IMR-90 (cell line): Measurements from ENCODE around the gene SPAG9. TPM values are rescaled to one million over a fixed set of nuclear protein-coding genes. Genes with fewer than 3 reads are reported as not detected.

Source experiments
- ATAC-seq: fragments of 200-7000 bp; cut with Tn5 transposase; 2 replicates; pipeline ENCODE4 v1.9.1; 2020; ENCODE audit warnings: low read depth, mild to moderate bottlenecking, moderate library complexity
- BruUV-seq: library from RNA; stranded (reverse); fragments of 400-500 nt; replicated peaks from 2 replicates; lab custom pipeline; 2021; lab: Mats Ljungman, UMichigan
- CTCF ChIA-PET: fragments of 300-600 bp; formaldehyde crosslinking; extraction: SDS; loops from one replicate; lab custom pipeline; 2021; ENCODE audit warnings: antibody characterized with exemption; lab: Yijun Ruan, JAX
- POLR2A ChIA-PET: fragments of 300-600 bp; sonication (Branson Sonifier 250); formaldehyde crosslinking; loops from one replicate; lab custom pipeline; 2022; ENCODE audit warnings: antibody characterized with exemption; ENCODE audit not compliant: unreplicated experiment; lab: Charles Lee
- DNase-seq: peaks from one replicate; pipeline ENCODE4 v3.0.0; 2013
- H2AFZ ChIP-seq: replicated peaks from 2 replicates; pipeline ENCODE3; 2013; ENCODE audit warnings: low read length, mild to moderate bottlenecking; ENCODE audit not compliant: poor library complexity
- H2AK5ac ChIP-seq: 2 replicates; pipeline ENCODE4 v1.6.1; 2013; ENCODE audit warnings: low read depth, low read length, inconsistent platforms
- H2AK9ac ChIP-seq: replicated peaks from 2 replicates; pipeline ENCODE3; 2013; ENCODE audit warnings: mild to moderate bottlenecking, low read depth, low read length, moderate library complexity; ENCODE audit not compliant: poor library complexity
- H2BK120ac ChIP-seq: 2 replicates; pipeline ENCODE4 v1.6.1; 2013; ENCODE audit warnings: low read depth, low read length, inconsistent platforms
- H2BK15ac ChIP-seq: 3 replicates; pipeline ENCODE4 v1.6.1; 2013; ENCODE audit warnings: low read depth, low read length, inconsistent platforms
- H2BK20ac ChIP-seq: 2 replicates; pipeline ENCODE4 v1.6.1; 2013; ENCODE audit warnings: low read depth, mild to moderate bottlenecking, inconsistent platforms, low read length, moderate library complexity
- H2BK5ac ChIP-seq: 2 replicates; pipeline ENCODE4 v1.6.1; 2013; ENCODE audit warnings: mild to moderate bottlenecking, low read depth, low read length, inconsistent platforms; ENCODE audit not compliant: poor library complexity, severe bottlenecking
- H3K14ac ChIP-seq: replicated peaks from 2 replicates; pipeline ENCODE4 v1.6.1; 2013; ENCODE audit warnings: low read depth, low read length, inconsistent platforms
- H3K18ac ChIP-seq: 2 replicates; pipeline ENCODE4 v1.6.1; 2013; ENCODE audit warnings: low read depth, low read length, control low read depth
- H3K23ac ChIP-seq: 2 replicates; pipeline ENCODE4 v1.6.1; 2013; ENCODE audit warnings: low read depth, low read length, inconsistent platforms
- H3K27ac ChIP-seq: 2 replicates; pipeline ENCODE4 v1.5.1; 2013; ENCODE audit warnings: mild to moderate bottlenecking, control low read depth, low read length; ENCODE audit not compliant: insufficient read depth
- H3K27me3 ChIP-seq: 2 replicates; pipeline ENCODE4 v1.6.1; 2013; ENCODE audit warnings: low read length; ENCODE audit not compliant: control insufficient read depth, insufficient read depth
- H3K36me3 ChIP-seq: 2 replicates; pipeline ENCODE4 v1.6.1; 2013; ENCODE audit warnings: low read length, mixed read lengths; ENCODE audit not compliant: control insufficient read depth, insufficient read depth
- H3K4ac ChIP-seq: 2 replicates; pipeline ENCODE4 v1.6.1; 2013; ENCODE audit warnings: low read depth, low read length, inconsistent platforms
- H3K4me1 ChIP-seq: 2 replicates; pipeline ENCODE4 v1.6.1; 2013; ENCODE audit warnings: low read length, mixed read lengths; ENCODE audit not compliant: control insufficient read depth, insufficient read depth
- H3K4me2 ChIP-seq: 2 replicates; pipeline ENCODE4 v1.6.1; 2013; ENCODE audit warnings: low read depth, mild to moderate bottlenecking, control low read depth, low read length, moderate library complexity
- H3K4me3 ChIP-seq: 2 replicates; pipeline ENCODE4 v1.5.1; 2013; ENCODE audit warnings: low read depth, mild to moderate bottlenecking, control low read depth, low read length, moderate library complexity; ENCODE audit not compliant: insufficient read depth
- H3K56ac ChIP-seq: 2 replicates; pipeline ENCODE4 v1.6.1; 2013; ENCODE audit warnings: low read length, inconsistent platforms; ENCODE audit not compliant: insufficient read depth; ENCODE audit errors: extremely low read depth
- H3K79me1 ChIP-seq, 2 experiments: 2 replicates each; pipeline ENCODE4 v1.6.1; 2013; ENCODE audit warnings: low read length in 2 of 2, inconsistent platforms in 1 of 2, low read depth in 1 of 2
- H3K9ac ChIP-seq: 2 replicates; pipeline ENCODE4 v1.6.1; 2013; ENCODE audit warnings: low read depth, low read length, control low read depth
- H3K9me1 ChIP-seq: 2 replicates; pipeline ENCODE4 v1.6.1; 2013; ENCODE audit warnings: low read length, inconsistent platforms; ENCODE audit not compliant: insufficient read depth
- H3K9me3 ChIP-seq: 2 replicates; pipeline ENCODE4 v1.6.1; 2013; ENCODE audit warnings: low read length; ENCODE audit not compliant: control insufficient read depth, insufficient read depth
- H4K20me1 ChIP-seq: 2 replicates; pipeline ENCODE4 v1.6.1; 2013; ENCODE audit warnings: low read length, inconsistent platforms; ENCODE audit not compliant: insufficient read depth
- H4K5ac ChIP-seq: 2 replicates; pipeline ENCODE4 v1.6.1; 2013; ENCODE audit warnings: mild to moderate bottlenecking, low read depth, low read length, control low read depth
- H4K8ac ChIP-seq, 2 experiments: 2 replicates each; pipeline ENCODE4 v1.6.1; 2013; ENCODE audit warnings: low read depth in 2 of 2, low read length in 2 of 2, control low read depth in 1 of 2, inconsistent platforms in 1 of 2
- H4K91ac ChIP-seq: 2 replicates; pipeline ENCODE4 v1.6.1; 2013; ENCODE audit warnings: low read depth, low read length, inconsistent platforms; ENCODE audit not compliant: insufficient read depth
- BHLHE40 ChIP-seq: fragments of 150-350 bp; IDR thresholded peaks from 2 replicates; pipeline ENCODE4 v1.6.1; 2016; ENCODE audit warnings: mild to moderate bottlenecking, low read depth, low read length
- CEBPB ChIP-seq: IDR thresholded peaks from 2 replicates; pipeline ENCODE4 v1.6.1; 2012; ENCODE audit warnings: low read depth, low read length, improper control_type of control experiment
- CHD1 ChIP-seq: IDR thresholded peaks from 2 replicates; pipeline ENCODE4 v1.6.1; 2012; ENCODE audit warnings: low read depth, low read length, improper control_type of control experiment
- CTCF ChIP-seq: conservative IDR thresholded peaks from 2 replicates; pipeline ENCODE4 v1.5.1; 2012; ENCODE audit warnings: mild to moderate bottlenecking, low read depth, low read length, improper control_type of control experiment
- ELK1 ChIP-seq: fragments of 150-350 bp; IDR thresholded peaks from 2 replicates; pipeline ENCODE4 v1.6.1; 2016; ENCODE audit warnings: low read depth, mild to moderate bottlenecking, low read length, moderate library complexity, borderline replicate concordance
- FOS ChIP-seq: fragments of 150-350 bp; IDR thresholded peaks from 2 replicates; pipeline ENCODE4 v1.6.1; 2016; ENCODE audit warnings: low read depth, low read length
- MAFK ChIP-seq: IDR thresholded peaks from 2 replicates; pipeline ENCODE4 v1.6.1; 2012; ENCODE audit warnings: low read depth, low read length, improper control_type of control experiment
- MAZ ChIP-seq: IDR thresholded peaks from 2 replicates; pipeline ENCODE4 v1.6.1; 2012; ENCODE audit warnings: low read depth, mild to moderate bottlenecking, low read length, improper control_type of control experiment, moderate library complexity, borderline replicate concordance
- MXI1 ChIP-seq: IDR thresholded peaks from 2 replicates; pipeline ENCODE4 v1.6.1; 2012; ENCODE audit warnings: low read depth, mild to moderate bottlenecking, low read length, moderate library complexity, borderline replicate concordance
- NFE2L2 ChIP-seq: fragments of 150-350 bp; IDR thresholded peaks from 2 replicates; pipeline ENCODE4 v1.6.1; 2016; ENCODE audit warnings: low read depth, mild to moderate bottlenecking, low read length
- POLR2A ChIP-seq: IDR thresholded peaks from 2 replicates; pipeline ENCODE4 v1.6.1; 2012; ENCODE audit warnings: mild to moderate bottlenecking, low read depth, low read length
- RAD21 ChIP-seq: IDR thresholded peaks from 2 replicates; pipeline ENCODE4 v1.6.1; 2012; ENCODE audit warnings: low read length, improper control_type of control experiment
- RCOR1 ChIP-seq: IDR thresholded peaks from 2 replicates; pipeline ENCODE4 v1.6.1; 2012; ENCODE audit warnings: mild to moderate bottlenecking, low read length, improper control_type of control experiment; ENCODE audit not compliant: insufficient replicate concordance
- RFX5 ChIP-seq: IDR thresholded peaks from 2 replicates; pipeline ENCODE4 v1.8.0; 2012; ENCODE audit warnings: low read depth, mild to moderate bottlenecking, low read length, moderate library complexity
- SMC3 ChIP-seq: fragments of 150-350 bp; IDR thresholded peaks from 2 replicates; pipeline ENCODE4 v1.6.1; 2016; ENCODE audit warnings: low read depth, mild to moderate bottlenecking, antibody characterized with exemption, low read length, moderate library complexity
- USF2 ChIP-seq: fragments of 150-350 bp; IDR thresholded peaks from 2 replicates; pipeline ENCODE4 v1.6.1; 2017; ENCODE audit warnings: mild to moderate bottlenecking, antibody characterized with exemption, low read length, low read depth
- WGBS, 2 experiments: methylation state at CpG; one replicate each; pipeline versions ENCODE4 v1.1.5 to v1.1.7; 2013; ENCODE audit warnings: missing lambda C conversion rate in 2 of 2; ENCODE audit not compliant: insufficient read length in 1 of 2; ENCODE audit errors: extremely low coverage in 2 of 2; 5-methylcytosine and 5-hydroxymethylcytosine counted together
- dilution Hi-C: fragments of 300-500 bp; cut with HindIII; formaldehyde crosslinking; loops from one replicate; pipeline ENCODE4 v1.14.3; 2018; ENCODE audit warnings: low sequenced_read_pairs; ENCODE audit not compliant: unreplicated experiment
- in situ Hi-C: fragments of 300-500 bp; cut with MboI; formaldehyde crosslinking; loops from 3 replicates; pipeline ENCODE4 v1.14.3; 2019; ENCODE audit warnings: low sequenced_read_pairs, inconsistent platforms, mixed read lengths
- intact Hi-C: fragments of 100-400 bp; cut with micrococcal nuclease; formaldehyde crosslinking; loops from 2 replicates; pipeline ENCODE4 v1.10.0; 2022
- polyA plus RNA-seq, 3 experiments: library from polyadenylated mRNA; depleted of rRNA; stranded (reverse); fragments of >200 nt; gene quantifications; 2 replicates each; pipeline ENCODE4 v1.2.3, GENCODE V29; 2012; ENCODE audit warnings: low replicate concordance in 1 of 3
- total RNA-seq: library from RNA; depleted of rRNA; stranded (reverse); fragments of >200 nt; gene quantifications from 2 replicates; pipeline ENCODE4 v1.2.3, GENCODE V29; 2012

The SPAG9 gene
- total and polyA plus RNA-seq, 2 of the 4 experiments (the other 2 are of a cell fraction) = 26.7 to 75.5 TPM

- Histone ChIP-seq H3K79me1 (peaks cover 0 to 3% of the 10 kb centered on the region in 2 experiments; a peak in 2 of 4 replicates), H2AK9ac (no peak overlapping the region), H2BK120ac (no peak overlapping the region), H3K27me3 (no peaks in the 10 kb centered on the region), H3K9me3 (no peaks in the 10 kb centered on the region), H3K56ac (no peak overlapping the region), H2BK15ac (no peak overlapping the region), H3K4me1 (no peaks in the 10 kb centered on the region), H2BK20ac (no peak overlapping the region), H4K8ac (no peak overlapping the region), H3K4me2 (no peak overlapping the region), H4K20me1 (no peaks in the 10 kb centered on the region), H3K4me3 (no peak overlapping the region), H3K18ac (no peak overlapping the region), H3K23ac (no peak overlapping the region), H3K36me3 (peaks cover 21% of the 10 kb centered on the region), H2BK5ac (no peak overlapping the region), H2AK5ac (no peak overlapping the region), H3K14ac (no peak overlapping the region), H4K91ac (no peak overlapping the region), H3K9me1 (peaks cover 3% of the 10 kb centered on the region; the same call in 1 of the 2 replicates), H3K27ac (no peak overlapping the region), H3K4ac (no peak overlapping the region), H2AFZ (no peak overlapping the region), H4K5ac (no peak overlapping the region), H3K9ac (no peak overlapping the region)
- ATAC-seq (no peak), DNase-seq (no peak)
- in situ Hi-C loops (no loop called here), intact Hi-C loops (no loop called here), dilution Hi-C loops (no loop called here)
- POLR2A ChIA-PET = no interaction called here
- no TSS peak for BruUV-seq
- TF ChIP-seq BHLHE40 (no peak), CTCF (no peak), MAFK (no peak), MXI1 (no peak), ELK1 (no peak), RAD21 (no peak), CEBPB (no peak), MAZ (no peak), POLR2A (no peak), FOS (no peak), NFE2L2 (no peak), SMC3 (no peak), USF2 (no peak), RCOR1 (no peak), CHD1 (no peak), RFX5 (no peak)
- no CpG with 5 or more reads among the region's 2 CpGs for WGBS, 2 experiments
- CTCF ChIA-PET = no interaction called here
These were observed 143.7 kb downstream of the SPAG9 start for GRCh38 chr17:50976951-50977472.
